ENCODE results near the gene PTPRE.

- TF ChIP-seq CTCF (IDR thresholded peaks at IDR 0.05) (no peak), POLR2A (IDR thresholded peaks at IDR 0.05) (no peak)
Observed at GRCh38 chr10:127890832-127891334, 16.0 kb upstream of the PTPRE start.
